ENCODE data around the gene OR1Q1.
"Not testable (repeated sequence)": the region's sequence is repeated elsewhere in the genome, so short reads cannot be mapped to it uniquely, and the experiment has no call there.

OR1Q1 gene

GRCh38 chr9:122614362-122614761 lies at the start of gene OR1Q1:
Gene OR1Q1, plus strand, starts transcription at chr9:122614738. Its CDS starts 0 bp downstream, at chr9:122614738.
- H3K27me3 Mint-ChIP-seq: no peaks in the 10 kb centered on the region
- H3K4me1 Mint-ChIP-seq: no peaks in the 10 kb centered on the region
- no peaks in the 10 kb centered on the region for H3K36me3 Mint-ChIP-seq
- no peak within 1 kb of the TSS for H3K27ac Mint-ChIP-seq
- H3K4me3 Mint-ChIP-seq: no peak within 1 kb of the TSS
- no peaks in the 10 kb centered on the region for H3K9me3 Mint-ChIP-seq
- DNase-seq: no peak
- CTCF ChIA-PET: no interaction called here

DNA sequence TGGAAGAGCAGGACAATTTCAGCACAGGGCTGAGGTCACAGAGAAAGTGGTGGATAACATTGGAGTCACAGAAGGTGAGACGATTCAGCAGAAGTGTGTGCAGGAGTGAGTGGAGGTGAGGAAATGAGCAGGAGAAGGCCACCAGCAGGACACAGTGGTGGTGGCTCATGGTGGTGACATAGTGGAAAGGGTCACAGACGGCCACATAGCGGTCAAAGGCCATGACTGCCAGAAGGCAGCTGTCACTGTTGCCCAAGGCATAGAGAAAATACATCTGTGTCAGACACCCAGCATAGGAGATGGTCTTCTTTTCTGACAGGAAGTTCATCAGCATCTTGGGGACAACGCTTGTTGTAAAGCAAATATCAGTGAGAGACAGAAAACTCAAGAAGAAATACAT lies 46.6 kb upstream of the OR1Q1 start:
- H3K4me3 Mint-ChIP-seq: no peak overlapping the region
- no peaks in the 10 kb centered on the region for H3K9me3 Mint-ChIP-seq
- no peak for DNase-seq
- H3K36me3 Mint-ChIP-seq: no peaks in the 10 kb centered on the region
- H3K27ac Mint-ChIP-seq: no peak overlapping the region
- no peaks in the 10 kb centered on the region for H3K4me1 Mint-ChIP-seq
- peaks cover 1% of the 10 kb centered on the region for H3K27me3 Mint-ChIP-seq
- CTCF ChIA-PET: no interaction called here

GRCh38 chr9:122572456-122572855 lies 42.1 kb upstream of the OR1Q1 start:
- no peak overlapping the region for H3K27ac Mint-ChIP-seq
- no peaks in the 10 kb centered on the region for H3K4me1 Mint-ChIP-seq
- peaks cover 3% of the 10 kb centered on the region for H3K27me3 Mint-ChIP-seq
- CTCF ChIA-PET: no interaction called here
- DNase-seq: no peak
- no peaks in the 10 kb centered on the region for H3K36me3 Mint-ChIP-seq
- H3K9me3 Mint-ChIP-seq: no peaks in the 10 kb centered on the region
- H3K4me3 Mint-ChIP-seq: no peak overlapping the region

DNA sequence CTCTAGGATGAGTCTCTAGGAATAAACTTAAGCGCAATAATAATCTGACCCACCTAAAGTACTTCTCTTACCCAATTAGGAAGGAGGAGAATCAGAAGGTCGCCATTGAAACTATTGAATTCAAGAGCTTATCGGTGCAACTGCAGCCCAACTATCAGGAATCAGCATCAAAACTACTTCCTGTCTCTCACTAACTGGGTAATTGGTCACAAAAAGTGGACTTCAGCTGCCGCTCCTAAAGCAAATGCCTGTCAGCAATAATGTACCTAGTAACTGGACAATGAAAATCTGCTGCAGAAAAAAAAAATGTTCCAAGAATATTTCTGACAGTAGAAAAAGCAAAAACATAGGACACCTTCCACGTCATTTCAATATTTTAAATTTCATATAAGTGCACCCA lies 34.7 kb upstream of the OR1Q1 start:
- Mint-ChIP-seq H3K36me3 (no peaks in the 10 kb centered on the region), H3K9me3 (no peaks in the 10 kb centered on the region), H3K27me3 (no peaks in the 10 kb centered on the region), H3K4me1 (no peaks in the 10 kb centered on the region), H3K27ac (no peak overlapping the region), H3K4me3 (no peak overlapping the region)
- CTCF ChIA-PET: no interaction called here
- DNase-seq: no peak

DNA sequence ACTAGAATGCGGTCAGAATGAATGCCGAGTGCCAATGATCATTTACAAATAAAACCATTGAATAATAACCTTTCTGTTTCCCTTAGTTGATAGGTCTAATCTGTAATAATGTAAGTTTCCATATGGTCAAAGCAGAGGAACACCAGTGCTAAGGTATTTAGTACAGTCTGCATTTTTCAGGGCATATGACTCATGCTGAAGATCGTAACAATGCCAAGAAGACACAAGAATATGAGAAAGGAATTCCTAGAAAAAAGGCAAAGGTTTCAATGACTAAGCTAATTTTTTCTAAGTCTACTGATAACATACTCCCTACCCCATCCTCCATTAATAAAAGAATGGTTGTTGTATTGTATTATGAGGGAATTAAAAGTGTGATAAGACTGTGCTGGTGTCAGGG lies 34.2 kb upstream of the OR1Q1 start:
- Mint-ChIP-seq H3K4me1 (no peaks in the 10 kb centered on the region), H3K27me3 (no peaks in the 10 kb centered on the region), H3K36me3 (no peaks in the 10 kb centered on the region), H3K4me3 (no peak overlapping the region), H3K27ac (no peak overlapping the region), H3K9me3 (no peaks in the 10 kb centered on the region)
- CTCF ChIA-PET: no interaction called here
- DNase-seq: no peak

GRCh38 chr9:122583284-122583683 lies 31.3 kb upstream of the OR1Q1 start, which contains the start of gene OR1L8:
Gene OR1L8, minus strand, starts transcription at chr9:122583384. Its CDS starts 14,907 bp downstream, at chr9:122568477.
- H3K9me3 Mint-ChIP-seq, H3K4me3 Mint-ChIP-seq, DNase-seq, CTCF ChIA-PET, H3K4me1 Mint-ChIP-seq, H3K36me3 Mint-ChIP-seq, H3K27ac Mint-ChIP-seq, H3K27me3 Mint-ChIP-seq: not testable (repeated sequence)

DNA sequence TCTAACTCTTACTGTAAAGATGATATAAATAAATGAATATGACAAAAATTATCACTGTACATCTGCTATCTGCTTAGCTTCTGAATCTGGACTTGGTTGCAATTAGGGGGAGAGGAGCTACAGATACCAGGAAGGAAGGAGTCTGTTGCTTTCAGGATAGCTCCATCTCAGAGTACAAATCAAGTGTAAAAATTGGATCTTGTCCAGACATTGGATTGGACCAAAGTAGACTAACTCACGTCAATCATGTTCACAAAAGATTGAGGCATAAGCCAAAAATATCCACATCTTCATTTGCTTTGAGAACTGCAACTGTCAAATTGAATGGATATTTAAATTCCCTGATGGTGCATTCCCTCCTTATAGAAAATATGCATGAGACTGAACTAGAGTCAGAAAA lies 8.8 kb upstream of the OR1Q1 start:
- no peaks in the 10 kb centered on the region for H3K4me1 Mint-ChIP-seq
- peaks cover under 1% of the 10 kb centered on the region for H3K9me3 Mint-ChIP-seq
- H3K27me3 Mint-ChIP-seq: no peaks in the 10 kb centered on the region
- H3K36me3 Mint-ChIP-seq: no peaks in the 10 kb centered on the region
- H3K4me3 Mint-ChIP-seq: no peak overlapping the region
- CTCF ChIA-PET: no interaction called here
- no peak for DNase-seq
- H3K27ac Mint-ChIP-seq: no peak overlapping the region

DNA sequence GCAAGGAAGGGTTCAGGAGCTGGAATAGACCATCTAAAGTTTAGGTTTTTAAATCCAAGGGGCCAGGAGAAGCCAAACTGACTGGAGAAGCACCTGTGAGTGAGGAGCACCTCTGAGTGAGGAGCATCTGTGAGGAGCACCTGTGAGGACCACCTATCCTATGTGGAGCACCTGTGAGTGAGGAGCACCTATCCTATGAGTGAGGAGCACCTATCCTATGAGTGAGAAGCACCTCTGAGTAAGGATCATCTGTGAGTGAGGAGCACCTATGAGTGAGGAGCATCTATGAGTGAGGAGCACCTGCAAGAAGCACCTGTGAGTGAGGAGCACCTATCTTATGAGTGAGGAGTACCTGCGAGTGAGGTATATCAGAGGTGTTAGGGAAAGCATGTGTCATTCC lies 8.0 kb upstream of the OR1Q1 start:
- Mint-ChIP-seq H3K27ac (no peak overlapping the region), H3K9me3 (no peaks in the 10 kb centered on the region), H3K36me3 (no peaks in the 10 kb centered on the region), H3K27me3 (no peaks in the 10 kb centered on the region), H3K4me1 (no peaks in the 10 kb centered on the region), H3K4me3 (no peak overlapping the region)
- CTCF ChIA-PET: no interaction called here
- DNase-seq: no peak

DNA sequence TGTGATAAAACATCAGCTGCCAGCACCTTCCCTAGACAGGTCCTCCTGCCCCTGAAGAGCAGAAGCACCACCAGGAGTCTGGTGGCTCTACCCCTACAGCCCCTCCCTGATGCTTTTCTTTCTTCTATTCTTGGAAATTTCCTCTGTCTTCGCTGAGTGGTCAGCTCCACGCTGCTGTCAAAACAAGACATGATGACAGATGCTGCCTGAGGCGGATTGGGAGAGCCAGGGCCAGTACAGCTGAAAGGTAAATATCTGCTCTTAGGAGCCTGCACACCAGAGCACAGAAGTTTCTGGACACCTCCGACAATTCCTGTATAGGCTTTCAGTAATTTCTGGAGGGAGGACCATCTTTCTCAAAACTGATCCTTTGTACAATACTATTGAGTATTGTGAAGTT lies 4.7 kb upstream of the OR1Q1 start:
- Mint-ChIP-seq H3K4me1 (no peaks in the 10 kb centered on the region), H3K9me3 (no peaks in the 10 kb centered on the region), H3K36me3 (no peaks in the 10 kb centered on the region), H3K27ac (no peak overlapping the region), H3K4me3 (no peak overlapping the region), H3K27me3 (no peaks in the 10 kb centered on the region)
- no peak for DNase-seq
- CTCF ChIA-PET: no interaction called here

- no peak overlapping the region for H3K4me3 Mint-ChIP-seq
- H3K27ac Mint-ChIP-seq: no peak overlapping the region
- no peaks in the 10 kb centered on the region for H3K4me1 Mint-ChIP-seq
- no peaks in the 10 kb centered on the region for H3K27me3 Mint-ChIP-seq
- no peak for DNase-seq
- H3K36me3 Mint-ChIP-seq: no peaks in the 10 kb centered on the region
- CTCF ChIA-PET: interaction anchor here (1.2 kb wide), 1 partner anchor 9 kb away, joined by 5 read pairs; no protein-coding TSS in a partner anchor
- no peaks in the 10 kb centered on the region for H3K9me3 Mint-ChIP-seq
Observed at GRCh38 chr9:122619996-122620395, 5.5 kb downstream of the OR1Q1 start.

DNA sequence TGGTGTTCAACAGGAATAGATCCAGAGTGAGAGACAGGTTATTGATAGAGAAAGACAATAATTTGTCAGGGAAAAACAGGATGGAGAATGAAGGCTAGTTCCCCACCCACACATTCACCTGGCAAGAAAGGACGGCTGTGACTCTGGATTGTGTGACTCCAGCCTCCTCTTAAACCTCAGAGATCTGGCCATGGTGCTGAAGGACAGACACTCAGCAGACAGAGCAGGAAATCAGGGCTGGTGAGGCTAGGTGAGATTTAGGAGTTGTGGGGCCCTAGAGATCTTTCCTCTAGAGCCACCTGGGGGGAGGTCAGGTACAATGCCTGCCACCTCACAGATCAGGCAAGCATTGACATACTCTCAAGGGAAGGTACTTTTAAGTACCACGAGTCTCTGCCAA lies 27.7 kb downstream of the OR1Q1 start:
- CTCF ChIA-PET: no interaction called here
- no peak for DNase-seq
- no peaks in the 10 kb centered on the region for H3K27me3 Mint-ChIP-seq

DNA sequence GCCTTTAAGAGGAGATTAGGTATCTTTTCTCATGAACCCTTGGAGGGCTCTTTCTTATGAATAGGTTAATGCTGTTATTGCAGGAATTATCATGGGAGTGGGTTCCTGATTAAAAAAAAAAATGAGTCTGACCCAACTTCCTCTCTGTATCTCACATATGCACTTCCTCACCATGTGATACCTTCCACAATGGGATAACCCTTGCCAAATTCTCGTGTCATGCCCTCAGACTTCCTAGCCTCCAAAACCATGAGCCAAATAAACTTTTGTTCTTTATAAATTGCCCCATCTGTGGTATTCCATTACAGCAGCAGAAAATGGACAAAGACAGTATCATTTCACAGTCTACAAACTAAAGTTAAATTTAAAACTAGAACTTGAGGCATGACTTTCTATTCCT lies 41.8 kb downstream of the OR1Q1 start:
- CTCF ChIA-PET: no interaction called here
- Mint-ChIP-seq H3K4me1 (no peaks in the 10 kb centered on the region), H3K36me3 (no peaks in the 10 kb centered on the region), H3K27me3 (no peaks in the 10 kb centered on the region), H3K4me3 (no peak overlapping the region), H3K9me3 (no peaks in the 10 kb centered on the region), H3K27ac (no peak overlapping the region)
- no peak for DNase-seq

More for the DNA sequence above, 27.7 kb downstream of the OR1Q1 start:
- no peaks in the 10 kb centered on the region for H3K36me3 Mint-ChIP-seq
- no peak overlapping the region for H3K4me3 Mint-ChIP-seq
- H3K4me1 Mint-ChIP-seq: no peaks in the 10 kb centered on the region
- no peaks in the 10 kb centered on the region for H3K9me3 Mint-ChIP-seq
- H3K27ac Mint-ChIP-seq: no peak overlapping the region

- H3K9me3 Mint-ChIP-seq: no peaks in the 10 kb centered on the region
- CTCF ChIA-PET: no interaction called here
- DNase-seq: no peak
- no peaks in the 10 kb centered on the region for H3K27me3 Mint-ChIP-seq
- no peaks in the 10 kb centered on the region for H3K4me1 Mint-ChIP-seq
- no peaks in the 10 kb centered on the region for H3K36me3 Mint-ChIP-seq
- H3K4me3 Mint-ChIP-seq: no peak within 1 kb of the TSS
- H3K27ac Mint-ChIP-seq: no peak within 1 kb of the TSS
Observed at GRCh38 chr9:122657527-122657926, 43.0 kb downstream of the OR1Q1 start, which contains the start of gene OR1B1. Gene OR1B1, minus strand, starts transcription at chr9:122657627.

- Mint-ChIP-seq H3K4me1 (no peaks in the 10 kb centered on the region), H3K36me3 (no peaks in the 10 kb centered on the region), H3K9me3 (no peaks in the 10 kb centered on the region), H3K27me3 (no peaks in the 10 kb centered on the region), H3K27ac (no peak within 1 kb of the TSS), H3K4me3 (no peak within 1 kb of the TSS)
- DNase-seq: no peak
- CTCF ChIA-PET: no interaction called here
Observed at GRCh38 chr9:122661416-122661815, 46.9 kb downstream of the OR1Q1 start, which contains the start of gene OR1L1. Gene OR1L1, plus strand, starts transcription at chr9:122661716. Its CDS starts 0 bp downstream, at chr9:122661716.
